Measurements from ENCODE around the gene TBC1D8B. TPM values are rescaled to one million over a fixed set of nuclear protein-coding genes. Genes with fewer than 3 reads are reported as not detected.
A peak's percentile ranks its signal among the peaks of the same experiment; 100 is the strongest.
"Not testable (repeated sequence)": the region's sequence is repeated elsewhere in the genome, so short reads cannot be mapped to it uniquely, and the experiment has no call there.

TBC1D8B gene
- total RNA-seq, 1 experiment from 2014 or later: 1.0 TPM

DNA sequence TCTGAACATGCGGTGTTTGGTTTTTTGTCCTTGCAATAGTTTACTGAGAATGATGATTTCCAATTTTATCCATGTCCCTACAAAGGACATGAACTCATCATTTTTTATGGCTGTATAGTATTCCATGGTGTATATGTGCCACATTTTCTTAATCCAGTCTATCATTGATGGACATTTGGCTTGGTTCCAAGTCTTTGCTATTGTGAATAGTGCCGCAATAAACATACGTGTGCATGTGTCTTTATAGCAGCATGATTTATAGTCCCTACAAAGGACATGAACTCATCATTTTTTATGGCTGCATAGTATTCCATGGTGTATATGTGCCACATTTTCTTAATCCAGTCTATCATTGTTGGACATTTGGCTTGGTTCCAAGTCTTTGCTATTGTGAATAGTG is 11.6 kb downstream of the TBC1D8B start:
- CTCF ChIA-PET: not testable (repeated sequence)

DNA sequence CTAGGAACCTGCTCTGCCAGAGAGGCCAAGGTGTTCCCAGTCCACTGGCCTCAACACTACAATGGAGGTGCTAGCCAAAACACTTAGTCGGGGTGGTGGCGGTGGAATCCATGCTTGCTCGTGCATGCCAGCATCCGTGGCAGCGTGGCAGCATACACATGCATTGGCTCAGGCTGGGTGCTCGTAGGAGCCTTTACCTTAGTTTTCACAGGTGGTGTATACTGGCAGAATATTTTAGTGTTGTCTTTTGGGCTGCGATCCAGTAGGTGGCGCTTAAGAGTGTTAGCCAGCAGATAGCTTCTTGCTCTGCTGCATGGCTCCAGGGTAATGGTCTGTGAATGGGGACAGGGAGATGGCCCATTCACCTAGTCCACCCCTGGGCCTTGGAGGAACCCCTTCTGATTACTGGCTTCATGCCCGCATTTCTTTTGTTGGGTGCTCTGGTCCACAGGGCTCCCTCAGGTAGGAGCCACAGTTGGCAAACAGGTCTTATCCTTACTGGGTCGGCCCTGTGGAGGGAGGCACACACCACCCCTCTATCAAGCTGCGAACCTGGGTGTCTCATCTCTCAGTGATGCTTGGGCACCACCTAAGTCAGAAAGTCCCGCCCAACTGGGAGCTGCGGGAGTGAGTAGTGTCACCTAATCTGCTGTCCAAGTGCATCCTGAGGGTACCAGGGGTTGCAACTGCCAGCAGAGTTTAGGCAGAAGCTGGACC is 60.7 kb downstream of the TBC1D8B start:
- Histone ChIP-seq H3K79me2 (ENCODE audit: low read length) (no peaks in the 10 kb centered on the region), H3K4me1 (ENCODE audit: insufficient read depth, low read length) (no peaks in the 10 kb centered on the region), H3K9ac (ENCODE audit: low read length) (no peak overlapping the region), H4K20me1 (ENCODE audit: low read length) (no peaks in the 10 kb centered on the region), H3K4me2 (ENCODE audit: low read length) (no peak overlapping the region), H3F3A (ENCODE audit: low read length, unreplicated experiment) (no peaks in the 10 kb centered on the region), H3K9me3 (ENCODE audit: low read length) (no peaks in the 10 kb centered on the region), H3K4me3 (ENCODE audit: low read length) (no peak overlapping the region), H3K27ac (ENCODE audit: low read length) (no peak overlapping the region), H2AFZ (ENCODE audit: low read length) (no peak overlapping the region), H3K9me2 (replicated peaks; ENCODE audit: low read length) (no peaks in the 10 kb centered on the region), H3K27me3 (ENCODE audit: low read length) (no peaks in the 10 kb centered on the region), H3K36me3 (ENCODE audit: low read depth, low read length) (no peaks in the 10 kb centered on the region)
- CTCF ChIA-PET: no interaction called here
- intact Hi-C loops (cut with micrococcal nuclease): no loop called here
- POLR2A ChIA-PET (ENCODE audit: unreplicated experiment): no interaction called here
- TF ChIP-seq, protein P1, sequence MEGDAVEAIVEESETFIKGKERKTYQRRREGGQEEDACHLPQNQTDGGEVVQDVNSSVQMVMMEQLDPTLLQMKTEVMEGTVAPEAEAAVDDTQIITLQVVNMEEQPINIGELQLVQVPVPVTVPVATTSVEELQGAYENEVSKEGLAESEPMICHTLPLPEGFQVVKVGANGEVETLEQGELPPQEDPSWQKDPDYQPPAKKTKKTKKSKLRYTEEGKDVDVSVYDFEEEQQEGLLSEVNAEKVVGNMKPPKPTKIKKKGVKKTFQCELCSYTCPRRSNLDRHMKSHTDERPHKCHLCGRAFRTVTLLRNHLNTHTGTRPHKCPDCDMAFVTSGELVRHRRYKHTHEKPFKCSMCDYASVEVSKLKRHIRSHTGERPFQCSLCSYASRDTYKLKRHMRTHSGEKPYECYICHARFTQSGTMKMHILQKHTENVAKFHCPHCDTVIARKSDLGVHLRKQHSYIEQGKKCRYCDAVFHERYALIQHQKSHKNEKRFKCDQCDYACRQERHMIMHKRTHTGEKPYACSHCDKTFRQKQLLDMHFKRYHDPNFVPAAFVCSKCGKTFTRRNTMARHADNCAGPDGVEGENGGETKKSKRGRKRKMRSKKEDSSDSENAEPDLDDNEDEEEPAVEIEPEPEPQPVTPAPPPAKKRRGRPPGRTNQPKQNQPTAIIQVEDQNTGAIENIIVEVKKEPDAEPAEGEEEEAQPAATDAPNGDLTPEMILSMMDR (conservative IDR thresholded peaks at IDR 0.05; ENCODE audit: low read depth, low read length): peak; percentile 67
- TF ChIP-seq EZH2phosphoT487 (IDR thresholded peaks at IDR 0.05; ENCODE audit: borderline replicate concordance, low read length) (no peak), EZH2 (IDR thresholded peaks at IDR 0.05; ENCODE audit: low read length, unreplicated experiment) (no peak)
- peak; percentile 66 for ATAC-seq
- BruUV-seq (replicated peaks): no TSS peak
- DNase-seq: peak; percentile 61

More for the DNA sequence above, 11.6 kb downstream of the TBC1D8B start:
- H4K20me1 ChIP-seq (ENCODE audit: low read length); POLR2A ChIA-PET (ENCODE audit: unreplicated experiment); H3K4me3 ChIP-seq (ENCODE audit: low read length); H3K4me2 ChIP-seq (ENCODE audit: low read length); intact Hi-C loops (cut with micrococcal nuclease); H3K79me2 ChIP-seq (ENCODE audit: low read length); H3K9me3 ChIP-seq (ENCODE audit: low read length); H2AFZ ChIP-seq (ENCODE audit: low read length); DNase-seq; H3F3A ChIP-seq (ENCODE audit: low read length, unreplicated experiment); H3K9me2 ChIP-seq (replicated peaks; ENCODE audit: low read length); ATAC-seq; H3K9ac ChIP-seq (ENCODE audit: low read length); H3K27me3 ChIP-seq (ENCODE audit: low read length); H3K36me3 ChIP-seq (ENCODE audit: low read depth, low read length); H3K27ac ChIP-seq (ENCODE audit: low read length); BruUV-seq (replicated peaks); H3K4me1 ChIP-seq (ENCODE audit: insufficient read depth, low read length): not testable (repeated sequence)

DNA sequence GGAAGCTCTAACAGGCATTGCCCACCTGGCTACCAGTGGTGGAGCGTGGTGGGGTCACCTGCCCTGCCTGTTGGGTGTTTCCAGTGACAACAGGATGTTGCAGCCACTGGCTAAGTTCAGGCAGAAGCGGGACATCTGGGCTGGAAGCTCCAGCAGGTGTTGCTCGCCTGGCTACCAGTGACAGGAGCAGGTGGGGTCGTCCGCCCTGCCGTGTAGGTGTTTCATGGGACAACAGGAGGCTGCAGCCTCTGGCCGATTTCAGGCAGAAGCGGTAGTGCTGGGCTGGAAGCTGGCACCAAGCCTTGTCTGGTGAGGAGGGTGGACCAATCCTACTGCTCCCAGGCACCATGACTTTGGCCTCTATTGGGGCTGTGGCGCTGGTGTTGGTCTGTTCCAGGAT is 61.2 kb downstream of the TBC1D8B start:
- BruUV-seq (replicated peaks): no TSS peak
- H3K27ac ChIP-seq (ENCODE audit: low read length): no peak overlapping the region
- CTCF ChIA-PET: no interaction called here
- H3K4me2 ChIP-seq (ENCODE audit: low read length): no peak overlapping the region
- H3K4me3 ChIP-seq (ENCODE audit: low read length): no peak overlapping the region
- no peaks in the 10 kb centered on the region for H3F3A ChIP-seq (ENCODE audit: low read length, unreplicated experiment)
- ATAC-seq: no peak
- no peaks in the 10 kb centered on the region for H4K20me1 ChIP-seq (ENCODE audit: low read length)
- H3K79me2 ChIP-seq (ENCODE audit: low read length): no peaks in the 10 kb centered on the region
- TF ChIP-seq, protein P1 (conservative IDR thresholded peaks at IDR 0.05; ENCODE audit: low read depth, low read length): no peak
- TF ChIP-seq EZH2 (IDR thresholded peaks at IDR 0.05; ENCODE audit: low read length, unreplicated experiment) (no peak), EZH2phosphoT487 (IDR thresholded peaks at IDR 0.05; ENCODE audit: borderline replicate concordance, low read length) (no peak)
- no peaks in the 10 kb centered on the region for H3K9me2 ChIP-seq (replicated peaks; ENCODE audit: low read length)
- no peak for DNase-seq
- no peaks in the 10 kb centered on the region for H3K27me3 ChIP-seq (ENCODE audit: low read length)
- no peaks in the 10 kb centered on the region for H3K36me3 ChIP-seq (ENCODE audit: low read depth, low read length)
- no peak overlapping the region for H3K9ac ChIP-seq (ENCODE audit: low read length)
- intact Hi-C loops (cut with micrococcal nuclease): no loop called here
- no peaks in the 10 kb centered on the region for H3K9me3 ChIP-seq (ENCODE audit: low read length)
- no peak overlapping the region for H2AFZ ChIP-seq (ENCODE audit: low read length)
- POLR2A ChIA-PET (ENCODE audit: unreplicated experiment): no interaction called here
- H3K4me1 ChIP-seq (ENCODE audit: insufficient read depth, low read length): no peaks in the 10 kb centered on the region

DNA sequence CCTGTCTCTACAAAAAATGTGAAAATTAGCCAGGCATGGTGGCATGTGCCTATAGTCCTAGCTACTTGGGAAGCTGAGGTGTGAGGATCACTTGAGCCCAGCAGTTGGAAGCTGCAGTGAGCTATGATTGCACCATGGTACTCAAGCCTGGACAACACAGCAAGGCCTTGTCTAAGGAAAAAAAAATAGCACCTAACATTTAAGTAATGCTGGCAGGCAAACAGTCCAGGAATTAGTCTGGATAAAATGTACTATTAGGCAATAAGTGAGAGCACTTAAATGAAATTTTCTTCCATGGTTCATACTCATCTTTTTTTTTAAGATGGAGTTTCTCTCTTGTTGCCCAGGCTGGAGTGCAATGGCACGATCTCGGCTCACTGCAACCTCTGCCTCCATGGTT is 70.3 kb downstream of the TBC1D8B start:
- H3K9ac ChIP-seq (ENCODE audit: low read length); H3K27me3 ChIP-seq (ENCODE audit: low read length); H3K79me2 ChIP-seq (ENCODE audit: low read length); H3K4me3 ChIP-seq (ENCODE audit: low read length); H3K4me1 ChIP-seq (ENCODE audit: insufficient read depth, low read length); H4K20me1 ChIP-seq (ENCODE audit: low read length); BruUV-seq (replicated peaks); H3K4me2 ChIP-seq (ENCODE audit: low read length); H3F3A ChIP-seq (ENCODE audit: low read length, unreplicated experiment); H3K9me2 ChIP-seq (replicated peaks; ENCODE audit: low read length); intact Hi-C loops (cut with micrococcal nuclease); ATAC-seq; H3K27ac ChIP-seq (ENCODE audit: low read length); H3K9me3 ChIP-seq (ENCODE audit: low read length); POLR2A ChIA-PET (ENCODE audit: unreplicated experiment); H3K36me3 ChIP-seq (ENCODE audit: low read depth, low read length); DNase-seq; H2AFZ ChIP-seq (ENCODE audit: low read length): not testable (repeated sequence)
- CTCF ChIA-PET: interaction anchor here (0.6 kb wide), 1 partner anchor 148 kb away, joined by 3 read pairs; no protein-coding TSS in a partner anchor

All from PC-3 (cell line).